HepG2 (cell line): ENCODE measurements around the gene KCNQ1OT1. TPM values are rescaled to one million over a fixed set of nuclear protein-coding genes. Genes with fewer than 3 reads are reported as not detected.

Source experiments
- ATAC-seq: fragments of 200-7000 bp; cut with Tn5 transposase; 3 replicates; pipeline ENCODE4 v1.9.1; 2020; ENCODE audit warnings: mild to moderate bottlenecking, moderate library complexity
- BruUV-seq: library from RNA; stranded (reverse); fragments of 400-500 nt; replicated peaks from 2 replicates; lab custom pipeline; 2021; lab: Mats Ljungman, UMichigan
- CTCF ChIA-PET: fragments of 300-600 bp; formaldehyde crosslinking; extraction: SDS; loops from one replicate; lab custom pipeline; 2021; ENCODE audit warnings: low total read pairs, inconsistent platforms, low intra/inter-chr PET ratio; lab: Yijun Ruan, JAX
- POLR2A ChIA-PET: fragments of 350-600 bp; sonication (Branson Sonifier 250); formaldehyde crosslinking; loops from one replicate; lab custom pipeline; 2020; ENCODE audit warnings: antibody characterized with exemption, inconsistent platforms; lab: Yijun Ruan, JAX
- DNase-seq: peaks from one replicate; pipeline ENCODE4 v3.0.0-alpha.2; 2015; ENCODE audit warnings: low spot score
- FAIRE-seq: peaks from 3 replicates; lab custom pipeline; 2011; peaks lifted over from hg19 to GRCh38; lab: Jason Lieb, UNC
- H2AFZ ChIP-seq: one replicate; pipeline ENCODE4 v1.6.1; 2011; ENCODE audit warnings: low read length, inconsistent platforms
- H3K27ac ChIP-seq: fragments of 300-600 bp; 3 replicates; pipeline ENCODE4 v1.8.0; 2011; ENCODE audit warnings: mixed run types, mild to moderate bottlenecking, mixed read lengths, low read length, inconsistent platforms; ENCODE audit not compliant: insufficient read depth; ENCODE audit errors: extremely low read length
- H3K27me3 ChIP-seq, 2 experiments: fragments of 200-600 bp in 1 of 2; 2 replicates in 1 of 2; 3 replicates in 1 of 2; pipeline versions ENCODE4 v1.6.0 to v1.8.0; 2011; ENCODE audit warnings: low read length in 2 of 2, mild to moderate bottlenecking in 2 of 2, moderate library complexity in 2 of 2, inconsistent platforms in 1 of 2; ENCODE audit not compliant: insufficient read depth in 2 of 2, control insufficient read depth in 1 of 2
- H3K36me3 ChIP-seq, 2 experiments: fragments of 200-600 bp in 1 of 2; replicated peaks in 1 of 2; 2 replicates in 1 of 2; 3 replicates in 1 of 2; pipeline versions ENCODE4 v1.5.1 to v1.8.0; 2011; ENCODE audit warnings: low read length in 2 of 2, inconsistent platforms in 1 of 2; ENCODE audit not compliant: insufficient read depth in 2 of 2, control insufficient read depth in 1 of 2
- H3K4me1 ChIP-seq: 2 replicates; pipeline ENCODE4 v1.5.1; 2012; ENCODE audit warnings: low read length, inconsistent platforms; ENCODE audit not compliant: insufficient read depth
- H3K4me2 ChIP-seq: 2 replicates; pipeline ENCODE4 v1.6.0; 2011; ENCODE audit warnings: low read depth, low read length, inconsistent platforms
- H3K4me3 ChIP-seq, 3 experiments: fragments of 200-600 bp in 1 of 3; sonication (generic), shearing (Covaris generic) in 1 of 3; replicated peaks in 1 of 3; 2 replicates each; pipeline ENCODE4 v1.5.1; 2011 to 2016; ENCODE audit warnings: low read length in 3 of 3, inconsistent platforms in 2 of 3, low read depth in 2 of 3, mild to moderate bottlenecking in 2 of 3, control low read depth in 1 of 3, mixed read lengths in 1 of 3; ENCODE audit not compliant: insufficient read depth in 1 of 3
- H3K79me2 ChIP-seq: one replicate; pipeline ENCODE4 v1.6.1; 2011; ENCODE audit warnings: low read length, inconsistent platforms; ENCODE audit not compliant: insufficient read depth
- H3K9ac ChIP-seq: 2 replicates; pipeline ENCODE4 v1.6.0; 2011; ENCODE audit warnings: mild to moderate bottlenecking, low read depth, low read length, inconsistent platforms; ENCODE audit not compliant: insufficient read depth
- H3K9me3 ChIP-seq: 2 replicates; pipeline ENCODE4 v1.5.1; 2012; ENCODE audit warnings: mild to moderate bottlenecking, low read length
- H4K20me1 ChIP-seq: 2 replicates; pipeline ENCODE4 v1.6.0; 2011; ENCODE audit warnings: inconsistent platforms, mild to moderate bottlenecking, low read length, moderate library complexity; ENCODE audit not compliant: insufficient read depth
- BCL6 ChIP-seq: IDR thresholded peaks from 2 replicates; pipeline ENCODE4 v1.6.1; 2016; ENCODE audit warnings: missing genetic modification reagents, missing compliant biosample characterization
- PHF20 ChIP-seq: sonication (generic); formaldehyde crosslinking; IDR thresholded peaks from 2 replicates; pipeline ENCODE4 v1.5.0; 2020; ENCODE audit warnings: mild to moderate bottlenecking, missing genetic modification reagents
- SMAD3 ChIP-seq: sonication (generic); formaldehyde crosslinking; IDR thresholded peaks from 2 replicates; pipeline ENCODE4 v1.4.0; 2020; ENCODE audit warnings: missing genetic modification reagents
- ZMYM2 ChIP-seq: sonication (generic); formaldehyde crosslinking; IDR thresholded peaks from 2 replicates; pipeline ENCODE4 v1.8.0; 2022; ENCODE audit warnings: mild to moderate bottlenecking, missing genetic modification reagents
- ZNF577 ChIP-seq: sonication (generic); formaldehyde crosslinking; IDR thresholded peaks from 2 replicates; pipeline ENCODE4 v1.4.0; 2020; ENCODE audit warnings: mild to moderate bottlenecking, low read depth, missing genetic modification reagents, borderline replicate concordance
- ZNF629 ChIP-seq: sonication (generic); formaldehyde crosslinking; conservative IDR thresholded peaks from 2 replicates; pipeline ENCODE4 v1.5.0; 2020; ENCODE audit warnings: missing genetic modification reagents
- ZNF672 ChIP-seq: sonication (generic); formaldehyde crosslinking; IDR thresholded peaks from 2 replicates; pipeline ENCODE4 v1.8.1; 2022; ENCODE audit warnings: missing genetic modification reagents
- ZNF678 ChIP-seq: sonication (generic); formaldehyde crosslinking; IDR thresholded peaks from 2 replicates; pipeline ENCODE4 v1.4.0; 2020; ENCODE audit warnings: mild to moderate bottlenecking, missing genetic modification reagents
- ZNF75D ChIP-seq: sonication (generic); formaldehyde crosslinking; IDR thresholded peaks from 2 replicates; pipeline ENCODE4 v1.8.1; 2023; ENCODE audit warnings: missing genetic modification reagents, mild to moderate bottlenecking, borderline replicate concordance
- ZNF878 ChIP-seq: sonication (generic); formaldehyde crosslinking; IDR thresholded peaks from 2 replicates; pipeline ENCODE4 v1.8.1; 2023; ENCODE audit warnings: mild to moderate bottlenecking, missing genetic modification reagents, moderate library complexity
- WGBS: methylation state at CpG from one replicate; pipeline ENCODE4 v1.1.6; 2017; ENCODE audit warnings: low lambda C conversion rate; 5-methylcytosine and 5-hydroxymethylcytosine counted together
- in situ Hi-C: cut with HindIII; loops from 2 replicates; pipeline ENCODE4 v1.10.0; 2017; ENCODE audit warnings: low pct_unique_long_range_greater_than_20kb; ENCODE audit not compliant: extremely low pct_ligation_motif_present
- intact Hi-C: fragments of 100-400 bp; cut with micrococcal nuclease; formaldehyde crosslinking; loops from one replicate; pipeline ENCODE4 v1.10.0; 2022; ENCODE audit not compliant: unreplicated experiment
- polyA plus RNA-seq, 8 experiments: library from polyadenylated mRNA; depleted of rRNA in 3 of 8; stranded (reverse) in 7 of 8; unstranded in 1 of 8; fragments of >200 nt; fragmentation: Illumina TruSeq in 4 of 8; extraction: Trizol in 4 of 8; gene quantifications; 2 replicates each; pipeline versions ENCODE4 v1.2.1 to v1.2.3, GENCODE V29; 2011 to 2016; ENCODE audit warnings: low read depth in 4 of 8, missing spikeins in 1 of 8, mixed read lengths in 1 of 8; ENCODE audit not compliant: insufficient read depth in 1 of 8
- total RNA-seq, 5 experiments: library from RNA; depleted of rRNA; stranded (reverse); fragments of >200 nt; fragmentation: Illumina TruSeq; extraction: Trizol; gene quantifications; 2 replicates each; pipeline ENCODE4 v1.2.3, GENCODE V29; 2016; ENCODE audit warnings: low read depth in 1 of 5
- TF ChIP-seq, protein P1 (sequence below): sonication (generic); formaldehyde crosslinking; IDR thresholded peaks from 2 replicates; pipeline ENCODE4 v1.4.0; 2020; ENCODE audit warnings: missing genetic modification reagents, borderline replicate concordance

Gene KCNQ1OT1
- total and polyA plus RNA-seq, 2 of the 13 experiments (the other 11 are each of a cell fraction or from before 2014, with no cell fraction given), result 1.3 to 18.9 TPM

DNA sequence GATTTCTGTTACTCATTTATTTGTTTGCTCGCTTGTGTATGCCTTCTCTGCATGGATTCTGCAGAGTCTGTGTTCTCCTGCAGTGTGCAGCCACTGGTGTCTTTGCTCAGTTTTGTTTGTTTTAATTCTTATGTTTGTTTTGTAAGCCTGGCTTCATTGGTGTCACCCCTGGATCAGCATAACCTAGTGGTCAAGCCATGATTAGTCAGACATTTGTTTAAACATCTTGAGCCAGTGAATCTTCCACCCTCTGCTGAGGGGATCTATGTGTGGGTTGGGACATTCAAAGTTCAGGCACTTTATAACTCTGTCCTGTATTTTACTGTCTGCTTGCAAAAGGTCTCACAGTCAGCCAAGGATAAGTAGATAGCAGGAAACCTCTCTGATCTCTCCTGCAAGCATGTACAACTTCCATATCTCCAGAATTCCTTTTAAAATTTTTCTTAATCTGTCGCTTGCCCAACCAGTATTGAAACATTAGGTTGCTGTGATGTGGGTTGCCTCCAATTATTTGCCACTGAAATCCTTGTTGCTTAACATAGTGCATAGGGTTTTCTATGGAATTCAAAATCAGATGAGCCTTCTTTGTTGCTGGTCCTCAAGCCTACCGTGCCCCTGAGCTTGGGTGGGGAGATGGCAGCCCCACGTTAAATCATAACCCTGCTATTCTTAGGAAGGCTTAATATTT lies 86.8 kb downstream of the KCNQ1OT1 start (continued):
- TF ChIP-seq, protein P1, sequence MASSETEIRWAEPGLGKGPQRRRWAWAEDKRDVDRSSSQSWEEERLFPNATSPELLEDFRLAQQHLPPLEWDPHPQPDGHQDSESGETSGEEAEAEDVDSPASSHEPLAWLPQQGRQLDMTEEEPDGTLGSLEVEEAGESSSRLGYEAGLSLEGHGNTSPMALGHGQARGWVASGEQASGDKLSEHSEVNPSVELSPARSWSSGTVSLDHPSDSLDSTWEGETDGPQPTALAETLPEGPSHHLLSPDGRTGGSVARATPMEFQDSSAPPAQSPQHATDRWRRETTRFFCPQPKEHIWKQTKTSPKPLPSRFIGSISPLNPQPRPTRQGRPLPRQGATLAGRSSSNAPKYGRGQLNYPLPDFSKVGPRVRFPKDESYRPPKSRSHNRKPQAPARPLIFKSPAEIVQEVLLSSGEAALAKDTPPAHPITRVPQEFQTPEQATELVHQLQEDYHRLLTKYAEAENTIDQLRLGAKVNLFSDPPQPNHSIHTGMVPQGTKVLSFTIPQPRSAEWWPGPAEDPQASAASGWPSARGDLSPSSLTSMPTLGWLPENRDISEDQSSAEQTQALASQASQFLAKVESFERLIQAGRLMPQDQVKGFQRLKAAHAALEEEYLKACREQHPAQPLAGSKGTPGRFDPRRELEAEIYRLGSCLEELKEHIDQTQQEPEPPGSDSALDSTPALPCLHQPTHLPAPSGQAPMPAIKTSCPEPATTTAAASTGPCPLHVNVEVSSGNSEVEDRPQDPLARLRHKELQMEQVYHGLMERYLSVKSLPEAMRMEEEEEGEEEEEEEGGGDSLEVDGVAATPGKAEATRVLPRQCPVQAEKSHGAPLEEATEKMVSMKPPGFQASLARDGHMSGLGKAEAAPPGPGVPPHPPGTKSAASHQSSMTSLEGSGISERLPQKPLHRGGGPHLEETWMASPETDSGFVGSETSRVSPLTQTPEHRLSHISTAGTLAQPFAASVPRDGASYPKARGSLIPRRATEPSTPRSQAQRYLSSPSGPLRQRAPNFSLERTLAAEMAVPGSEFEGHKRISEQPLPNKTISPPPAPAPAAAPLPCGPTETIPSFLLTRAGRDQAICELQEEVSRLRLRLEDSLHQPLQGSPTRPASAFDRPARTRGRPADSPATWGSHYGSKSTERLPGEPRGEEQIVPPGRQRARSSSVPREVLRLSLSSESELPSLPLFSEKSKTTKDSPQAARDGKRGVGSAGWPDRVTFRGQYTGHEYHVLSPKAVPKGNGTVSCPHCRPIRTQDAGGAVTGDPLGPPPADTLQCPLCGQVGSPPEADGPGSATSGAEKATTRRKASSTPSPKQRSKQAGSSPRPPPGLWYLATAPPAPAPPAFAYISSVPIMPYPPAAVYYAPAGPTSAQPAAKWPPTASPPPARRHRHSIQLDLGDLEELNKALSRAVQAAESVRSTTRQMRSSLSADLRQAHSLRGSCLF (CRISPR knock-in tag), result no peak
- TF ChIP-seq SMAD3 (CRISPR knock-in tag) (no peak), ZMYM2 (no peak)

DNA sequence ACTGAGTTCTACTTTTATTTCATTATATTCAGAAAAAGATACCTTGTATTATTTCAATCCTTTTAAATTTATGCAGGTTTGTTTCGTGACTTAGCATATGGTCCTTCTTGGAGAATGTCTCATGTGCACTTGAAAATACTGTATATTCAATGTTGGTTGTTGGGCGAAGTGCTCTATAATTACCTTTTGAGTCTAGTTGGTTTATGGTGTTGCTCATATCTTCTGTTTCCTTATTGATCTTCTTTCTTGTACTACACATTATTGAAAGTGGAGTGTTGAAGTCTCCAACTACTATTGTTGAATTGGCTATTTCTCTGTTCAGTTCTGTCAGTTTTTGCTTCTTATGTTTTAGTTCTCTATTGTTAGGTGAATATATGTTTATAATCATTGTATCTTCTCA lies 90.4 kb downstream of the KCNQ1OT1 start:
- no peak overlapping the region for H3K9ac ChIP-seq
- TF ChIP-seq BCL6 (no peak), ZNF577 (CRISPR knock-in tag) (no peak), ZNF629 (CRISPR knock-in tag) (no peak), PHF20 (CRISPR knock-in tag) (no peak), ZNF878 (CRISPR knock-in tag) (no peak), ZNF678 (CRISPR knock-in tag) (no peak), ZNF672 (CRISPR knock-in tag) (no peak), ZNF75D (CRISPR knock-in tag) (no peak)
- TF ChIP-seq, all 625 proteins: peak for 0
- WGBS, result 48% methylated on average over 2 of the region's 2 CpGs
- Histone ChIP-seq H4K20me1 (no peaks in the 10 kb centered on the region), H2AFZ (no peak overlapping the region), H3K4me2 (no peak overlapping the region), H3K4me3 (no peak overlapping the region), H3K27me3 (peaks cover 0 to 6% of the 10 kb centered on the region in 2 experiments; a peak in 2 of 5 replicates), H3K4me1 (peaks cover 7% of the 10 kb centered on the region; the same call in 1 of the 2 replicates), H3K79me2 (no peaks in the 10 kb centered on the region), H3K36me3 (no peaks in the 10 kb centered on the region), H3K27ac (no peak overlapping the region), H3K9me3 (no peaks in the 10 kb centered on the region)
- no TSS peak for BruUV-seq
- DNase-seq (no peak), ATAC-seq (no peak), FAIRE-seq (no peak)
- ChIA-PET POLR2A (no interaction called here), CTCF (no interaction called here)
- intact Hi-C loops (no loop called here), in situ Hi-C loops (no loop called here)
